NK-92 (cell line): ENCODE data around the gene ITGBL1.

Experiments used
- DNase-seq: peaks from one replicate; lab custom pipeline; 2025; ENCODE audit not compliant: unreplicated experiment; lab: John Stamatoyannopoulos, UW

ITGBL1 gene

DNA sequence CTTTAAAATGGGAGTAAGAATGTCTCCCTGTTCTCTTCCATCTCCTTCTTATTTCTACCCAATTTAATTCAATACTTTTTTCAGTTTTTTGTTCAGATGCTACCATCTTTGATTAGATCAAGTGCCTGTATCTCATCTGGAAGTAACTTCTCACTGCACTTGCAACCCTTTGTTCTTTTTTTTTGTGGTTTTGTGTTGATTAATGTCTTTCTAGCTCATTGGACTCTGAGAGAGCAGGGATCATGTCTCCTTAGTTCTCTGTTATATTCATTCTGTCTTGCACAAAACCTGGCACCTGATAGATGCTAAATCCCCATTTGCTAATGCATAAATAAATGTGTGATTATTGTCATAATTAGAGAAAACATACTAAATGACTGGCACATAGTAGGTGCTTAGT, 834 bp upstream of the ITGBL1 start:
- DNase-seq = no peak

DNA sequence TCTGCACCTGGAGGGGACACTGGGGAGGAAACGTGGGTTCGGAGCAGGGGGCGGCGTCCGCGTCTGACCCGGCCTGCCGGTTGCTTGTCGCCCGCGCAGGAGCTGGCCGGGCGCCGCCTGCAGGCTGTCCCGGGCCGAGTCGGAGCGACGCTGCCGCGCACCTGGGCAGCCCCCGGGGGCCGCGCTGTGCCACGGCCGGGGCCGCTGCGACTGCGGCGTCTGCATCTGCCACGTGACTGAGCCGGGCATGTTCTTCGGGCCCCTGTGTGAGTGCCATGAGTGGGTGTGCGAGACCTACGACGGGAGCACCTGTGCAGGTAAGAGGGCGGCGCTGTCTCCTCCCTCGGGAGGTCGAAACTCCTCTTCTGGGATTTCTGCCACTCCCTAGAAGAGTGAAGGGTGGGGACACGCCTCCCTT, 1.3 kb downstream of the ITGBL1 start:
- no peak for DNase-seq

DNA sequence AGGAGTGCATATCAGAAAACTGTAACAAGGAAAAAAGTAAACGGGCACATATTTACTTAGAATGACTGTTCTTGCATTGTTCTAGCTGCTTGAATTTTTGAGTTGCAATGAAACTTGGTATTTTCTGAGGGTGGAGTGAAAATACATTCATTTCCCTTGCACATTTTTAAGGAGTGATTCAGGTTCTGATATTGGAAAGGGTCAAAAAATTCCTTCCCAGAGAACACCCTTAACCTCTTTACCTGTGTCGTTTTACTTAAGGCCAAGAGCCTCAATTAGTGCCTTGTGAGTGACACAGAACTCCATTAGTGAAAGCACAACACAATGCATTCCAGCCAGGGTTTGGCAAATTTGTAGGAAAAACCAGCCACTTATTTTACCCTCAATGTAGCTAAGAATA, 2.3 kb downstream of the ITGBL1 start:
- no peak for DNase-seq

DNA sequence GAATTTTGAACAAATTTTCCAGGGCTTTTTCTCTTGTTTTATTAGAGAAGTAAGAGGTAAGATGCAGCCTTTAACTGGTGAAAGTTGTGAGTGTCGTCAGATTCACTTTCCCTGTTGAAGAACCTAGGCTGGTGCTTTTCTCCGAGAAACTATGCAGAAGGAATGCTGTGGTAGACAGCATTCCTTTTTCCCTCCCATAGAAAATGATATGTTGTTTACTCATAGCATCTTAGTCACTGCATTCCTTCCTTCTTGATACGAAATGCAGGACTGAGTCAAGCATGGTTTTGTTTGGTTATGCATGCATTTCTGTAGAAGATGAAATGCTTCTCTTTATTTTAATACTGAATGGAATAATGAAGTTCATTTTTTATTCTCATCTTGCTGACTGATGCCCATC, 3.4 kb downstream of the ITGBL1 start:
- no peak for DNase-seq

DNA sequence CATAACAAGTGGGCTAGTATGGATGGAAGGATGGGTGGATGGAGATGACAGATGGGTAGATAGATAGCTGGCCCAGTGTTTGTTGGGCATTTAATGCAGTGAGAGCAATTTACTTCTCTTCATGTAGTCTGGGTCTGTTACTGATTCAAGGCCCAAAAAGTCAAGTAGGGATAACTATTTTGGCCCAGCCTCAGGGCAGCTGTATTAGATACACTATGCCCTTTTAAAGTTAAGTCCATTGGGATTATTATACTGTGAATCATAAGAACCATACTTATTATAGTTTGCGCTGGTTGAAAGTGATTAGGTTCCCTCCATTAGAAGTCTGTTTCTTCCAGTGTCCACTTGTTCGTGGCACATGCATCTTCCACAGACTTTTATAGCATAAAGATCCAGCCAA, 4.7 kb downstream of the ITGBL1 start:
- no peak for DNase-seq

DNA sequence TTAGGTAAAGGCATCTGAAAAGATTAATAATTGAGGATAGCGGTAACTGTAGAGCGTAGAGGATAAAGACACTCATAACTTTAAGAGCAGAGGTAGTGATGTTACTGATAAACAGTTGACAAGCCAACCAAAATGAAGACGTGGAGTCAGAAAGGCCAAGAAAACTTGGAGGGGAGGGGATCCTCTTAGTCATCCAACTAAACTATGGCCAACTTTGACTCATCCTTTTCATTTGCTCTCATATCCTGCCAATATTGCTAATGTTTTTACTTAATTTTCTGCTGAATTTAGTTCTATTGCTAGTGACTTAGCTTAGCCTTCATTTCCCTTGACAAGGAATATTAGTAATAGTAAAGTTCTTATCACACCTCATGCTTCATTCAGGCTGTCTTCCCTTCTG, 13.4 kb downstream of the ITGBL1 start:
- no peak for DNase-seq

DNA sequence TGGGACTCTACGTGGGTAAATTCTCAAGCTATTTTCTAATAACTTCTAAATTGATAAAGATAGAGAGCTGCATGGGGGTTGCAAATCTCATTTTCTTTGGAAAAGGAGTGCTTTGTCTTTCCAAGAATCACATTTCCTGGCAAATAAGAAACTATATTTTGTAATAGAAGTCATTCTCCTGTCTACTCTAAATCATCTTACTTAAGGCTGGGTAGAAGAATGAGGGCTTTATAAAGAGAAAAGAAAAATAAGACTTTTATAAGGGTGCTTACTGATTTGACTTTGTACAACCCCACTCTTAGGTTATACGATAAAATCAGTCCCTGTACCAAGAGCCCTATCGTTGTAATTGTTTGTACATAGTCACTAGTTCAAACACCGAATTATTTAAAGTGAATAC, 14.9 kb downstream of the ITGBL1 start:
- DNase-seq = no peak

DNA sequence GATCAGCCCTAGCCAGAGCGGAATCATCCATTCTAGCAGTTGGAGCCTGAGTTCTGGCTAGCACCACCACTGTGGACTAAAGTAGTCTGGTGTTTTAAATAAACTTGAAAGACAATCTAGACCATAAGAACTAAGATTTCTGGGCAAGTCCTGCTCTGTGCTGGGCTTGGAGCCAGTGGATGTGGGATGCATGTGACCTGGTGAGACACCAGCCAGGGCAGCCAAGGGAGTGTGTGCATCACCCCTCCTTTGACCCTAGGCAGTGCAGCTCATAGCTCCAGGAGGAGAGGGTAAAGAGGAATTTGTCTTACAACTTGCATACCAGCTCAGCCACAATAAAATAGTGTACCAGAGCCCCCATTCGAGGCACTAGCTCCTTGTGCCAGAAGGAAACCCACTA, 21.0 kb downstream of the ITGBL1 start:
- no peak for DNase-seq

DNA sequence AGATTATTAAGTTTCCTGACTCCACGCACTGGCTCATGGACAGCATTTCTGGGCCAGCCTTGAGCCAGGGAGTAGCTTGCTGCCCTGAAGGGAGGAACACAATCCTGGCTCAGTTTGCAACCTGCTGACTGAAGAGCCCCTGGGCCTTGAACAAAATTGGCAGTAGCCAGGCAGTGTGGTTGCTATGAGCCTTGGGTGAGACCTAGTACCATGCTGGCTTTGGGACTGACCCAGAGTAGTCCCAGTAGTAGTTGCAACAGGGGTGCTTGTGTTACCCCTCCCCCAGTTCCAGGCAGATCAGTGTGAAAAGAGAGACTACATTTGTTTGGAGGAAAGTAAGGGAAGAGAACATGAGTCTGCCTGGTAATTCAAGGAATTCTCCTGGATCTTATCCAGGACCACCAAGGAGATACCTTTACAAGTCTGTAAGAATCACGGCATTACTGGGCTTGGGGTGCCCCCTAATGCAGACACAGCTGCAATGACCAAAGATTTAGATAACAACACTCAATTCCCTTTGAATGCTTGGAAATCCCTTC, 22.0 kb downstream of the ITGBL1 start:
- no peak for DNase-seq

DNA sequence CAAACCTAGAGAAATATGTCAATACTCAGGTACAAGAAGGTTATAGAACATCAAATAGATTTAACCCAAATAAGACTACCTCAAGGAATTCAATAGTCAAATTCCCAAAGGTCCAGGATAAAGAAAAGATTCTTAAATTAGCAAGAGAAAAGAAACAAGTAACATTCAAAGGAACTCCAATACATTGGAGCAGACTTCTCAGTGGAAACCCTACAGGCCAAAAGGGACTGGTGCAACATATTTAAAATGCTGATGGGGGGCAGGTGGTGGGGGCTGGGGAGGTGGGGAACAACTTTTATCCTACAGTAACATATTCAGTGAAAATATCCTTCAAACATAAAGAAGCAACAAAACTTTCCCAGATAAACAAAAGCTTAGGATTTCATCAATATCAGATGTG, 23.1 kb downstream of the ITGBL1 start:
- DNase-seq = no peak

DNA sequence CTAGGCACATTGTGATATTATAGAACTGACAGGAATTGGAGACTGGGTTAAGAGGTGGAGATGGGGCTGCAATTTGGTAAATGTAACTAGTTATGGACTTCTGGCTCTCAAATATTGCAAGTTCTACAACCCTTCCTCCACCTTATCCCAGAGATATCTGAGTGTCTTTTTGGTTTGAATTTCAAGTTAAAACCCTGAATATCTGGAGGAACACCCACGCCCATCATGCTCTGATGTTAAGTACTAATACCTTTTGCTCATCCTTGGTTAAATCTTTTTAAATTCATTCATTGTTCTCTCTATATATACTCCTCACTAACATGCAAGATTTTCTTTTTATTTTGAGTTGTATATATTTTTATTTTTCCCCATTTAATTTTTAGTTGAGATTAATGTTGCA, 28.9 kb downstream of the ITGBL1 start:
- no peak for DNase-seq

DNA sequence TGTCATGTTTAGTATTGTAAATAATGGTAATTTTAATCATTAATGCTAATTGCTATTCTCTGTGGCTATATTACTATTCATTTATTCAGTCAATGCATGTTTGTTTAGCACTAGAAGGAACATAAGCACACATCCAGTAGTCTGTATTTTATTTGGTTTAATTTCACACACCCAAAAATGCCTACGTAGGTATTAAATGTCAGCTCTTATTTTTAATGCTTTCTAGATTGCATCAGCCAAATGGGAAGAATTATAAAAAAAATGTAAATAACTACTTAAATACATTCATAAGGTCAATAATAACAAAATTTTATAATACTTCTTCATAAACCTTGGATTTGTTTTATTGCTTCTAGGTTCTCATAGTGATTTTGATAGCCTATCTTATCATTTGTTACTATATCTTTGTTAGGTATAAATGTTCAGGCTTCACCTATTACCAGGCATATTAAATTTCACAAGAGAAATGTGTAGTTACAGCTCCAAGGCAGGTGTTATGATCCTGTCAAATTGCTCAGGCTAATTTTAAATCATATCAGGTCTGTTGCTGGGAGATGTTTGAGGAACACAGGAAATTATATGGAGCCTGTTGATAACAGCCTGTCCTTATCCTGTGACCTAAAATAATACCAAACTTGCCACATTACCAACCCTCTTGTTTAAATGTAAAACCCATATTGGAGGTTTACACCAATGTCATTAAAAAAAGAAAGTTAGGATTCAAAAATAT, 34.4 kb downstream of the ITGBL1 start:
- DNase-seq = no peak

DNA sequence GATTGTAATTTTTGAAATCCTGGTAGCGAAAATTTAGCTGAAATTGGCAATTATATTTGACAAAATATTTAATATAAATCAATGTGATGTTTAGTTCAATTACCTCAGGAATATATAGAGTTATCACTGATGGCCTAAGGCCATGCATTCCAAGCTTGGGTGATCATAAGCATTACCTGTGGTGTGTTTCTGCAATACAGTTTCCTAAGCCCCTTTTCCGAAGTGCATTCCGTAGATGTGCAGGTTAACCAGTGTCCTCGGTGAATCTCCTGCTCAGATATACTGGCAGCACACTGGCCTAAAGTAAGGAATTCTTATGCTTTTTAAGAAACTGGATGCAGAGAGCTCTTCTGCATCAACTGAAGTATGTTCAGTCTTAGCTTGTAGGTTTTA, 35.0 kb downstream of the ITGBL1 start:
- DNase-seq = no peak

DNA sequence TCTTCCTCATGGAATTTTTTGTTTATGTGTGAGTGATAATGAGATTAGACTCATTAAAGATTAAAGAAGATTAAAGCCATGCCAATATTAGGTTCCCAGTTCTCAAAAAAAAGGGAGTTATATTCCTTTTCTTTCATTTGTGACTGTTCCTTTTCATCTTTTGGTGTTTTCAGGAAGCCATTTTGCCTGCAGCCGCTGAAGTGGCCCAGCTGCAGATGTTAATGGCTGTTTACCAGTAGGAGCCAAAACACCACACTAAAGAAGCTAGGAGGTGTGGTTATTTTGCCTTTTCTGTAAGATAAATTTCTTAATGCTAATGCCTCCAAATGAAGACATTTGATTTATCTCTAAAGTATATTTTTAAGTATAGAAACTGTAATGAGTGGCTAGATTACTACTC, 36.3 kb downstream of the ITGBL1 start:
- no peak for DNase-seq

DNA sequence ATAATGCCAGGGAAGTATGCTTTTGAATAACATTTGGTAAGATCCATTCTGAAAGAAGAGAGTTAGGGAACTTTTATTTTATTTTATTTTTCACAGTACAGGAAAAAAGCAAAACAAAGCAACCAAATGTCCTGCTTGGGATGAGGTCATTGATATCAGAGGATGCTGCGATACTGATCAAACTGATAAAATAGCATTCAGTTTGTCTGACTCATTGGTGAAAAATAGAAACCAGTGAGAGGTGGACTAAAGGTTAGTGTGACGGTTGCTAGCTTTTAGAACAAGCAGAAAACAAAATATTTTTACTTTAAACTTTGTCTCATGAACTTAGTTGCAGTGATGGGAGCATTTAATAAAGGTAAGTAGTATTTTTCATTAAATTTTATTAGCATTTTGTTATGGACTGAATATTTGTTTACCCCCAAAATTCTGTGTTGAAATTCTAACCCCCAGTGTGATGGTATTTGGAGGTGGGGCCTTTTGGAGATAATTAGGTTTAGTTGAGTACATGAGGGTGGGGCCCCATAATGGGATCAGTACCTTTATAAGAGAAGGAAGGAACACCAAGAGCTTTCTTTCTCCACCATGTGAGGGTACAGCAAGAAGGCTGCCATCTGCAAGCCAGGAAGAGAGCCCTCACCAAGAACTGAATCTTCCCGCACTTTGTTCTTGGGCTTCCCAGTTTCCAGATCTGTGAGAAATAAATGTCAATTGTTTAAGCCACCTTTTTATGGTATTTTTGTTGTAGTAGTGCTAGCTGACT, 37.3 kb downstream of the ITGBL1 start:
- no peak for DNase-seq

DNA sequence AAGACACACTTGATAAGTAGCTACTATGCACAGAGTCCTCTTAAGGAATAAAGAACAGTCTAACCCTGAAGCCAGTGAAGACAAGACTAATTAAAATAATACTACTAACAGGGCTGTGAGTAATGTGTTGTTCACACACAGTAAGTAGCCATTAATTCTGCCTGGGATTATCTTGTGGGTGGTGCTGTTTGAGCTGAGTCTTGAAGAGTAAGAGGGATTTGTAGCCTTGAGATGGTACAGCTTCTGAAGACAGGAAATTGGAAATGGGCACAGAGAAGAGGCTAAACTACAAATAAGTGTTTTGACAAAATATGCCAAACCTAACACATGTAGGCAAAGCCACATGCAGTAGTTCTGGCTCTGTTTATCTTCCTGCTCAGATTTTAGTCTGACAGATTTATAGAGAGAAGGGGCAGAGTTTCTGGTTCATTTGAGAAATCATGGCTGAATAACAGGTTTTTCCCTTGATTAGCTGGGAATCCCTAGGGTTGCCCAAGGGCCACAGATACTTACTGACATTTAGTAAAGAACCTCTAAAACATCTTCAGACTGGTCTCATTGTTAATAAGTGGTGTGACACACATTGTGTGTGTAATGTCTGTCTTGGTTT, 38.0 kb downstream of the ITGBL1 start:
- no peak for DNase-seq

DNA sequence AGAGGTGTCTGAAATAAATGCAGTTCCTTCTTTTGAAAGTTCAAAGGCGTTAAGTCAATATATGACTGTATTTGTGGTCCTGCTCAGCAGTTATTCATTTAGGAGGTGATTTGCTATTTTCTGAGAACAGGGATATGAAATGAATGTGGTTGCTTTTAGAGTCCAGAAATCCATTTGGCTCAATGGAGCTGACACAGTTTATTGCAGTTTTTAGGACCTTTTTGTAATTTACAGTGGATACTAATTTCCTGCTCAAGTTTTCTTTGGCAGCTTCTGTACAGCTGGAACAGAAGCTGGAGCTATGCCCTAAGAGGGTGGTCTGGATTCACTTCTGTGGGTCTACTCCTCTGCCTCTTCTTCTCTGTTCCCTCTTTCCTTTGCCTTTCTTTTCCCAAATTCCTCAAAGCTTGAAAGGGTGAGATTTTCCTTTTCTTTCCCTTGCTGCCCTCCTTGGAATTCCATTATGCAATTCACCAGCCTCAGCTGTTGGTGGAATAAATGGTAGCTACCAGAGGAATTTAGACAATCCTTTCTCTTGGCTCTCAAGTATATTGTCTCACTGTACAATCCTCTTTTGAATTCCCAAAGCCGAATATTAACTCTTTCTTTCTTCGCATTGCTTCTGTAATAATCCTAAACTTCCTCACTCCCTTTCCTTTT, 39.9 kb downstream of the ITGBL1 start:
- no peak for DNase-seq

DNA sequence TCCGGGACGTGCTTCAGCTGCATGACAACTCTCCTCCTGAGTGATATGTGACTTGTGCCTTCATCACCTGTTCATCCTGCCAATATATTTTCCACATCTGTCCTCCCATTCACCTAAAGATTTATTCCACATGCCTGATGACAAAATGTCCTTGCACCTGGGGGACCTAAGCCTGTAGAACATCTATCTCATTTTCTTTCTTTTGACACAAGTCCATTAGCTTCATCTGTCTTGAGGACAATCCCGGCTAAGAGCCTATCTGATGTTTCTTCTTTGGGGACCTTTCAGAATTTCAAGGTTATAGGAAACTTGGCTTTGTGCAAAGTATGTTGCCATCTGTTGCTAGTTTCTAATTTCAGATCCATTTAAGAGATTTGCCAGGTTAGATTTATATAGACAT, 41.1 kb downstream of the ITGBL1 start:
- no peak for DNase-seq

DNA sequence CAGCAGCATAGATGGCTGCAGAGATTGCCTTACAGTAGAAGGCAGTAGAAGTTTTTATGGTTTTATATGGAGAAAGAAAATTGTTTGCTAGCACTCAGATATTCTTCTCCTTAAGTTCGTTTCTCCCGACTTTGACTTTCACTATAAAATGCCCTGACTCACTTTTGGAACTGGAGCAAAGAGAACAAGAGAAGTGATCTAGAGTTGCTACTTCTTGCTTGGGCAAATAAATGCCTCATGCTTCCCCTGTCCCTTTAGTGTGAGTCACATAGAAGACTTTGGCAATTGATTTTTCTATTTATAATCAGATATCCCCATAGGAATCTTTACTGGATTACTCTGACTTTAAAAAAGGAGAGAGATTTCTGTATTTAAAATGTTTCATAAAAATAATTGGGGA, 46.9 kb downstream of the ITGBL1 start:
- no peak for DNase-seq

DNA sequence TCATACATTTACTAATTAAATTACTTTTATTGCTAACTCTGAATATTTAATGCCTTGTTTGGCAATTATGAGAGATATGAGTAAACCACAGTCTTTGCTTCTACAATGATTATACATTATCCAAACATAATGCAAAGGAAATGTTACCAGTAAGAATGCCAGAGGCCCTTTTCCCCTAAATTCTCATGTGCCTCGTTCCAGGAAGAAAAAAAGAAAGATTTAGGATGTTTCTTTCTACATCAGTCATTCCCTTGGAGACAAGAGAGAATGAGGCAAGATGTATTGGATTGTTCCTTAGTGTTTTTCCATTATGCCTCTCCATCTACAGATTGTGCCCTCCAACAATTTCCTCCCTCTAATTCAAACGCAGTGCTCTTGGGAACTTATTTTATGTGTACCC, 50.1 kb downstream of the ITGBL1 start:
- DNase-seq = no peak

DNA sequence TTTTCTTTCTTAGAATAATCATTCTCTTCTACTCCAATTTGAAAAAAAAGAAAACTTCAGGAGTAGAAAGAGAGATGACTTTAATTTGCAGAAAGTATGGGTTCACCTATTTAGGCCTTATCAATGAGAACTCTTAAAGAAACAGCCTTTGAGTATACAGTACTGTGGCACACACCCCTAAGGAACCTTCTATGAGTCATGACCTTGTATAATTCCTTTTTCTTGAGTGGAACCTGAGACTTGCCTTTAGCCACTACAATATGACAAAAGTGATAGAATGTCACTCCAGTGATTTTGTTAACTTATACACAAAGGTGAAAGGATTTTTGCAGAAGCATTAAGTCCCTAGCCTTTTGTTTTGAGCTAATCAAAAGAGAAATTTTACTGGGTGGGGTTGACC, 58.7 kb downstream of the ITGBL1 start:
- no peak for DNase-seq

DNA sequence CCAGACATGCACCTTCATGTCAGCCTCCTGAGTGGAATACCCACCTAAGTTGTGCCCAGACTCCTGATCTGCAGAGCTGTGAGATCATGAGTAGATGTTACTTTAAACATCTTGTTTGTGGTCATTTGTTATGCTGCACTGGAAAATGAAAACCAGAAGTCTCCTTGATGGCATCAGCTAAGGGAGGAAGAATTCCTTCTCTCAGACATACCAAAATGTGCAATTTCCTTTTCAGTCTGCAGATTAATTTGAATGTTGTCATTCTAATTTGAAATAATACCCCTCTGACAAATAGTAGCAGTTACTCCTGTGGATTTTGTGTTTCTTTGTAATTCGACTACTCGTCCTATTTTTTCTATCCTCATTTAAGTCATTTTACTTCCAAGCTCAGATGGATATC, 59.3 kb downstream of the ITGBL1 start:
- DNase-seq = no peak
